Neuronal stem cell (in vitro differentiated cells): ENCODE results near the gene OMD.

ENCODE experiments used
- DNase-seq: peaks from one replicate; pipeline ENCODE4 v3.0.0-alpha.2; 2013; ENCODE audit warnings: low spot score
- H2AFZ ChIP-seq: one replicate; pipeline ENCODE4 v1.6.1; 2013; ENCODE audit warnings: mild to moderate bottlenecking, low read length, inconsistent platforms
- H2AK5ac ChIP-seq: 2 replicates; pipeline ENCODE4 v1.6.1; 2013; ENCODE audit warnings: low read depth, mild to moderate bottlenecking, inconsistent platforms, low read length, moderate library complexity, mixed read lengths
- H2BK120ac ChIP-seq: 2 replicates; pipeline ENCODE4 v1.6.1; 2013; ENCODE audit warnings: low read depth, mild to moderate bottlenecking, inconsistent platforms, low read length, moderate library complexity, mixed read lengths
- H2BK12ac ChIP-seq: one replicate; pipeline ENCODE4 v1.6.1; 2013; ENCODE audit warnings: low read length, inconsistent platforms
- H2BK15ac ChIP-seq: 2 replicates; pipeline ENCODE4 v1.6.1; 2013; ENCODE audit warnings: mild to moderate bottlenecking, low read length, inconsistent platforms, mixed read lengths
- H2BK5ac ChIP-seq: one replicate; pipeline ENCODE4 v1.6.1; 2013; ENCODE audit warnings: inconsistent platforms, mild to moderate bottlenecking, low read length, moderate library complexity
- H3K14ac ChIP-seq: one replicate; pipeline ENCODE4 v1.6.1; 2013; ENCODE audit warnings: low read length, inconsistent platforms
- H3K18ac ChIP-seq: 2 replicates; pipeline ENCODE4 v1.6.1; 2013; ENCODE audit warnings: low read length, inconsistent platforms
- H3K23ac ChIP-seq: 2 replicates; pipeline ENCODE4 v1.6.1; 2013; ENCODE audit warnings: low read depth, mild to moderate bottlenecking, mixed read lengths, low read length, inconsistent platforms; ENCODE audit not compliant: poor library complexity
- H3K27ac ChIP-seq: replicated peaks from 3 replicates; pipeline ENCODE4 v1.5.1; 2013; ENCODE audit warnings: low read length, inconsistent platforms
- H3K27me3 ChIP-seq, 3 experiments: 2 replicates each; pipeline ENCODE4 v1.6.1; 2013; ENCODE audit warnings: low read length in 3 of 3, mild to moderate bottlenecking in 2 of 3, inconsistent platforms in 1 of 3, low read depth in 1 of 3, mixed read lengths in 1 of 3, moderate library complexity in 1 of 3; ENCODE audit not compliant: control insufficient read depth in 3 of 3, insufficient read depth in 3 of 3
- H3K36me3 ChIP-seq, 2 donors: replicated peaks in 1 of 2; 2 replicates each; pipeline ENCODE4 v1.6.1; 2013; ENCODE audit warnings: low read length in 2 of 2; ENCODE audit not compliant: control insufficient read depth in 2 of 2, insufficient read depth in 2 of 2
- H3K4ac ChIP-seq: 2 replicates; pipeline ENCODE4 v1.6.1; 2013; ENCODE audit warnings: inconsistent platforms, mild to moderate bottlenecking, low read length, moderate library complexity
- H3K4me1 ChIP-seq, 2 donors: 1 replicate in 1 of 2; 2 replicates in 1 of 2; pipeline ENCODE4 v1.6.1; 2013; ENCODE audit warnings: low read length in 2 of 2, low read depth in 1 of 2; ENCODE audit not compliant: control insufficient read depth in 2 of 2, insufficient read depth in 1 of 2
- H3K4me2 ChIP-seq: one replicate; pipeline ENCODE4 v1.6.1; 2013; ENCODE audit warnings: mild to moderate bottlenecking, low read length, inconsistent platforms; ENCODE audit not compliant: insufficient read depth, poor library complexity, severe bottlenecking
- H3K4me3 ChIP-seq, 2 donors: 2 replicates each; pipeline ENCODE4 v1.5.1; 2013; ENCODE audit warnings: low read length in 2 of 2, mild to moderate bottlenecking in 2 of 2, inconsistent platforms in 1 of 2, moderate library complexity in 1 of 2
- H3K79me1 ChIP-seq: one replicate; pipeline ENCODE4 v1.6.1; 2013; ENCODE audit warnings: low read depth, mild to moderate bottlenecking, inconsistent platforms, low read length, moderate library complexity
- H3K9ac ChIP-seq: one replicate; pipeline ENCODE4 v1.6.1; 2013; ENCODE audit warnings: mild to moderate bottlenecking, low read depth, low read length, inconsistent platforms; ENCODE audit not compliant: poor library complexity
- H3K9me3 ChIP-seq, 2 donors: replicated peaks in 1 of 2; 2 replicates each; pipeline versions ENCODE3 to v1.6.1; 2013; ENCODE audit warnings: low read length in 2 of 2, mild to moderate bottlenecking in 2 of 2, inconsistent platforms in 1 of 2, low read depth in 1 of 2, mixed read lengths in 1 of 2, moderate library complexity in 1 of 2; ENCODE audit not compliant: control insufficient read depth in 2 of 2, insufficient read depth in 1 of 2
- H4K8ac ChIP-seq: one replicate; pipeline ENCODE4 v1.6.1; 2013; ENCODE audit warnings: low read depth, mild to moderate bottlenecking, inconsistent platforms, low read length, moderate library complexity
- H4K91ac ChIP-seq: one replicate; pipeline ENCODE4 v1.6.1; 2013; ENCODE audit warnings: low read length, low read depth, mild to moderate bottlenecking, inconsistent platforms; ENCODE audit not compliant: poor library complexity
- WGBS, 2 donors: extraction: QIAGEN DNeasy Blood & Tissue Kit; methylation state at CpG; one replicate each; pipeline ENCODE4 v1.1.7; 2013; ENCODE audit warnings: missing lambda C conversion rate in 2 of 2, mixed read lengths in 1 of 2; ENCODE audit not compliant: insufficient read length in 2 of 2, insufficient replicate concordance in 1 of 2; ENCODE audit errors: extremely low coverage in 2 of 2; 5-methylcytosine and 5-hydroxymethylcytosine counted together

Gene OMD

GRCh38 chr9:92438900-92439526 lies 14.7 kb upstream of the OMD start:
- Histone ChIP-seq H3K9me3 (no peaks in the 10 kb centered on the region), H2BK5ac (no peak overlapping the region), H3K4ac (no peak overlapping the region), H4K91ac (no peak overlapping the region), H2AFZ (no peak overlapping the region), H4K8ac (no peak overlapping the region), H3K18ac (no peak overlapping the region), H3K4me2 (no peak overlapping the region), H3K9ac (no peak overlapping the region), H3K4me1 (no peaks in the 10 kb centered on the region), H2BK120ac (no peak overlapping the region), H3K27me3 (no peaks in the 10 kb centered on the region), H2BK15ac (no peak overlapping the region), H3K14ac (no peak overlapping the region), H3K79me1 (no peaks in the 10 kb centered on the region), H3K23ac (no peak overlapping the region), H3K36me3 (no peaks in the 10 kb centered on the region), H2BK12ac (no peak overlapping the region), H3K4me3 (no peak overlapping the region), H3K27ac (no peak overlapping the region), H2AK5ac (no peak overlapping the region)
- no peak for DNase-seq
- WGBS, 2 donors = no CpG with 5 or more reads among the region's 5 CpGs

DNA sequence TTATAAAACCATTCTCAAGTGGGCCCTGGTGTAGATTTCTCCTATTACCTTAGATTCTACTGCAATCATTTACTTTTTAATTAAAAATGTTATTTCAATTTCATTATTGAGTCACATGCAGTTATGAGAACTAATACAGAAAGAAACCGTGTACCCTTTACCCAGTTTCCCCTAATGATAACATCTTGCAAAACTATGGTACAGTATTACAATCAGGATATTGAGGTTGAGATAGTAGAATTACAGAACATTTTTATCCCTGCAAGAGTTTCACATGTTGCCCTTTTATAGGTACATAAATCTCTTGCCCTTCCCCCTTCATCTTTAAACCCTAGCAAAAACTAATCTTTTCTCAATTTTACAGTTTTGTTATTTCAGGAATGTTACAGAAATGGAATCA lies 11.0 kb upstream of the OMD start:
- Histone ChIP-seq H3K79me1 (no peaks in the 10 kb centered on the region), H3K14ac (no peak overlapping the region), H2BK5ac (no peak overlapping the region), H4K8ac (no peak overlapping the region), H3K23ac (no peak overlapping the region), H2BK12ac (no peak overlapping the region), H2BK15ac (no peak overlapping the region), H3K4me2 (no peak overlapping the region), H3K27me3 (no peaks in the 10 kb centered on the region), H2AK5ac (no peak overlapping the region), H3K18ac (no peak overlapping the region), H2AFZ (no peak overlapping the region), H3K9ac (no peak overlapping the region), H2BK120ac (no peak overlapping the region), H3K36me3 (no peaks in the 10 kb centered on the region), H3K4me1 (no peaks in the 10 kb centered on the region), H3K4me3 (no peak overlapping the region), H3K27ac (no peak overlapping the region), H3K4ac (no peak overlapping the region), H3K9me3 (no peaks in the 10 kb centered on the region), H4K91ac (no peak overlapping the region)
- WGBS, 2 donors = no CpG with 5 or more reads among the region's 1 CpG
- DNase-seq = no peak

DNA sequence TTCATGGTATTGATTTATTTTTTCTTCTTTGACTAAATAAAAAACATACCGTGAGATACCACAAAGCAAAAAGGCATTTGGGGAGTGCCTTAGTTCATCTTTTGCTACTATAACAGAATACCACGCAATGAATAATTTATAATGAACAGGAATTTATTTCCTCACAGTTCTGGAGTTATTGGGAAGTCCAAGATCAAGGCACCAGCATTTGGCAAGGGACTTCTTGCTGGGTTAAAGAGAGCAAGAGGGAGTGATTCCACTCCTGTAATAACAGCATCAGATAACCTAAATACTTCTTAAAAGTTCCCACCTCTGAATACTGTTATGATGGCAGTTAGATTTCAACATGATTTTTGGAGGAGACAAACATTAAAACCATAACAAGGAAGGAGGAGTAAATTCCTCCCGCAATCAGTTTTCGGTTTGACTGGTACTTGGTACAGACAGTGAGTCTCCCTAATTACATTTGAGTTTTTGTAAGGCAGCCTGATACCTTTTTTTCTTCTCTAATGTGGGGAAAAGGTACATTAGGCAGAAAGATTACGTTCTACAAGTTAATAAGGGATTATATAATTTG lies 8.8 kb upstream of the OMD start:
- no peak overlapping the region for H2AFZ ChIP-seq
- no peak overlapping the region for H3K4ac ChIP-seq
- no peaks in the 10 kb centered on the region for H3K36me3 ChIP-seq
- H4K91ac ChIP-seq = no peak overlapping the region
- H3K14ac ChIP-seq = no peak overlapping the region
- no peaks in the 10 kb centered on the region for H3K79me1 ChIP-seq
- no peak overlapping the region for H3K9ac ChIP-seq
- no peak overlapping the region for H3K4me3 ChIP-seq
- H3K27ac ChIP-seq = no peak overlapping the region
- no peak overlapping the region for H3K4me2 ChIP-seq
- H2BK15ac ChIP-seq = no peak overlapping the region
- no peak overlapping the region for H2AK5ac ChIP-seq
- H3K4me1 ChIP-seq = no peaks in the 10 kb centered on the region
- no peak overlapping the region for H3K18ac ChIP-seq
- WGBS, 2 donors = no CpG with 5 or more reads among the region's 5 CpGs
- DNase-seq = no peak
- H3K27me3 ChIP-seq = no peaks in the 10 kb centered on the region
- no peaks in the 10 kb centered on the region for H3K9me3 ChIP-seq
- H4K8ac ChIP-seq = no peak overlapping the region
- H3K23ac ChIP-seq = no peak overlapping the region
- H2BK120ac ChIP-seq = no peak overlapping the region
- no peak overlapping the region for H2BK12ac ChIP-seq
- no peak overlapping the region for H2BK5ac ChIP-seq

DNA sequence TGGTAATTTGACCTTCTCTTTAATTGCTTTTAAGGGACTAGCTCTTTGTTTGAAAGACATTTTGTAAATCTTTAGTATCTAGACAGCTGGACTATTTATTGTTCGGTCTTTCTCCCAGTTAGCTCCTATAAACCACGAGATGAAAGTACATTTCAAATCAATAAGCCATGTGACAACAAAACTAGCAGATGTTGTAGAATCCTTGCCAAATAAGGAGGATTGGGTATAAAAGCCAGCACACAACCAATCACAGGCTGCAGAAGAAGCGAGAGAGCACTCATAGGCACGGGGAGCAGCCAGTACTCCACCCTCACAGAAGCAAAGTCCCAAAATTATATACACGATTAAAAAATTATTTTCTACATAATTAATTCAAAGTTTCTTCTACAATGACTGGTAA lies 8.1 kb upstream of the OMD start:
- Histone ChIP-seq H3K27me3 (no peaks in the 10 kb centered on the region), H2BK12ac (no peak overlapping the region), H3K4me2 (no peak overlapping the region), H4K91ac (no peak overlapping the region), H3K18ac (no peak overlapping the region), H3K23ac (no peak overlapping the region), H2AFZ (no peak overlapping the region), H3K4ac (no peak overlapping the region), H3K27ac (no peak overlapping the region), H3K14ac (no peak overlapping the region), H3K36me3 (no peaks in the 10 kb centered on the region), H3K4me1 (no peaks in the 10 kb centered on the region), H2AK5ac (no peak overlapping the region), H3K9me3 (no peaks in the 10 kb centered on the region), H3K4me3 (no peak overlapping the region), H3K79me1 (no peaks in the 10 kb centered on the region), H2BK5ac (no peak overlapping the region), H2BK120ac (no peak overlapping the region), H2BK15ac (no peak overlapping the region), H3K9ac (no peak overlapping the region), H4K8ac (no peak overlapping the region)
- no peak for DNase-seq
- 100% methylated on average over 1 of the region's 5 CpGs; no CpG with 5 or more reads in 1 of the 2 donors for WGBS, 2 donors
